Fibroblast of lung (primary cell): ENCODE measurements around the gene WDR86.

Experiments used
- CTCF ChIP-seq, 2 donors: IDR thresholded peaks in 1 of 2; conservative IDR thresholded peaks in 1 of 2; 1 replicate in 1 of 2; 2 replicates in 1 of 2; pipeline ENCODE4 v1.5.1; 2011 to 2012; ENCODE audit warnings: low read length in 2 of 2, control low read depth in 1 of 2, inconsistent platforms in 1 of 2, low read depth in 1 of 2, mild to moderate bottlenecking in 1 of 2
- EZH2 ChIP-seq: IDR thresholded peaks from 2 replicates; pipeline ENCODE4 v1.5.1; 2012; ENCODE audit warnings: low read length, control low read depth, mild to moderate bottlenecking; ENCODE audit errors: missing control alignments

DNA sequence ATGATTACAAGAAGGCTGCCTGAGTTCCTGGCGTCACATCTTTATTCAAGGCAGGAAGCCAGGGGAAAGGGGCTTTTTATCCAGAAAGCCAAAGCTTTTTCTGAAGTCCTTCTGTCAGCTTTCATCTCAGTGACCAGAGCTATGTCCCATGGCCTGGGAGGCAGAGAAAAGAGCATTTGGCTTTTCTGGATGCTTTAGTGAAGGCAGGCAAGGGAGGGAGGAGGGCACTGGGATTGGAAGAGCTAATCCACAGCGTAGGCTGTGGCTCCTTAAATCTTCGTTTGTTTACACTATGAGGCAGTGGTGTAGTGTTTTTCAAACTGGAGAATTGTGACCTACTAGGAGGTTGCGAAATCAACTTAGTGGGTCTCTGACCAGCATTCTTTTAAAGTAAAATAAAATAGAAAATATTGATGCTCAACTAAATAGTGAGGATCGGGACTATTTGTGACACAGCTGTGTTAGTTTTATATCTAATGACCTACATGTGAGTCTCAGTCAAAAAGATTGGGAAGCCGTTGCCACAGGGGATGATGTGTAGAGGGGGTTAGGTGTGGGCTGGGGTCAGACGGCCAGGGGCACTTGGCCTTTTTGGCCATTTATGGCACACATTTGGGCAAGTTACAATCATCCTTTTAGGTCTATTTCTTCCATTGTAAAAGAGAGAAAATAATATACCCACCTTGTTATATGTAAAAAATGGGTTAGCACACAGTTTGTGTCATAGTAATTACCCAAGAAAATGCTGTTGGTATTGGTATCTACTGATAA is 16.0 kb upstream of the WDR86 start:
- TF ChIP-seq CTCF (conservative IDR thresholded peaks at IDR 0.05 in 1 of 2, IDR thresholded peaks at IDR 0.05 in 1 of 2; ENCODE audit: low read depth in 1 of 2, low read length in 2 of 2) (no peak), EZH2 (no peak)
